AG09309 (cell line): ENCODE results near the gene NANS.
"Not testable (repeated sequence)": the region's sequence is repeated elsewhere in the genome, so short reads cannot be mapped to it uniquely, and the experiment has no call there.

Source experiments
- DNase-seq: peaks from one replicate; pipeline ENCODE4 v3.0.0-alpha.2; 2010; ENCODE audit warnings: low read depth
- H3K4me3 ChIP-seq: 2 replicates; pipeline ENCODE4 v1.5.1; 2011; ENCODE audit warnings: mild to moderate bottlenecking, low read depth, low read length, moderate library complexity; ENCODE audit not compliant: control insufficient read depth
- TF ChIP-seq, protein P1 (sequence below): IDR thresholded peaks from 2 replicates; pipeline ENCODE4 v1.5.1; 2011; ENCODE audit warnings: mild to moderate bottlenecking, low read depth, low read length, inconsistent platforms; ENCODE audit not compliant: insufficient read depth, control insufficient read depth; ENCODE audit errors: missing control alignments

Gene NANS

DNA sequence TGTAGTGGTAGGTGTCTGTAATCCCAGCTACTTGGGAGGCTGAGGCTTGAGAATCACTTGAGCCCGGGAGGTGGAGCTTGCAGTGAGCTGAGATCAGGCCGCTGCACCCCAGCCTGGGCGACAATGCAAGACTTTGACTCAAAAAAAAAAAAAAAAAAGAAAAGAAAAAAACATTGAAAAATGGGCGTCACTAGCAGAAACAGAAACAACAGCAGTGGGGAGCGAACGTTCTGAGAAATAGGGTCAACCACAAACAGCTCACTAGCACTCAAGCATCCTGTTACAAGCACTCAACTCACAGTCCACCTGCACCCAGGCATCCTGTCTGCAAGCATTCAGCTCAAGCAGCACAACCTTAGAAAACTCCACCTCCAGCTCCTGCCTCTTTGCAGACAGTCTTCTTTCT lies 45.3 kb downstream of the NANS start:
- TF ChIP-seq, protein P1, sequence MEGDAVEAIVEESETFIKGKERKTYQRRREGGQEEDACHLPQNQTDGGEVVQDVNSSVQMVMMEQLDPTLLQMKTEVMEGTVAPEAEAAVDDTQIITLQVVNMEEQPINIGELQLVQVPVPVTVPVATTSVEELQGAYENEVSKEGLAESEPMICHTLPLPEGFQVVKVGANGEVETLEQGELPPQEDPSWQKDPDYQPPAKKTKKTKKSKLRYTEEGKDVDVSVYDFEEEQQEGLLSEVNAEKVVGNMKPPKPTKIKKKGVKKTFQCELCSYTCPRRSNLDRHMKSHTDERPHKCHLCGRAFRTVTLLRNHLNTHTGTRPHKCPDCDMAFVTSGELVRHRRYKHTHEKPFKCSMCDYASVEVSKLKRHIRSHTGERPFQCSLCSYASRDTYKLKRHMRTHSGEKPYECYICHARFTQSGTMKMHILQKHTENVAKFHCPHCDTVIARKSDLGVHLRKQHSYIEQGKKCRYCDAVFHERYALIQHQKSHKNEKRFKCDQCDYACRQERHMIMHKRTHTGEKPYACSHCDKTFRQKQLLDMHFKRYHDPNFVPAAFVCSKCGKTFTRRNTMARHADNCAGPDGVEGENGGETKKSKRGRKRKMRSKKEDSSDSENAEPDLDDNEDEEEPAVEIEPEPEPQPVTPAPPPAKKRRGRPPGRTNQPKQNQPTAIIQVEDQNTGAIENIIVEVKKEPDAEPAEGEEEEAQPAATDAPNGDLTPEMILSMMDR, result no peak
- no peak overlapping the region for H3K4me3 ChIP-seq
- no peak for DNase-seq

DNA sequence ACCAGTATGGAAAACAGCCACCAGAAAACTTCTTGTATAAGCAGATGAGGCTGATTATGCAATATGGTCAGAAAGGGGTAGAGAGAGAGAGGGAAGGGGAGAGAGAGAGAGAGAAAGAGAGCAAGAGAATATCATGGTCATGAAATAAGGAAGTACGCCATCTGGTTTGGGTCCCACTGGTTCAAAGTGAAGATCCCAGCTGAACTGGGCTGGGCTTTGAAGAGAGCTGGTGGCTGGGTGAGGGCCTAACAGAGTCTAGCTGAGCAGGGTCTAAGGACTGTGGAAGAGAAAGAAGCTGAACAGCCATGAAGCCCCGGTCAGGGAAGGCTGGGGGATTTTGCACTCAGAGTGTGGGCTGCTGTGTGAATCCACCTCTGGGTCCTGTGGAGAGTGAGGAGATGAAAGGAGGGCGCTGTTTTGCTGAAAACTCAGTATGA lies 47.9 kb downstream of the NANS start:
- DNase-seq, result no peak
- H3K4me3 ChIP-seq, result no peak overlapping the region
- TF ChIP-seq, protein P1, result no peak

DNA sequence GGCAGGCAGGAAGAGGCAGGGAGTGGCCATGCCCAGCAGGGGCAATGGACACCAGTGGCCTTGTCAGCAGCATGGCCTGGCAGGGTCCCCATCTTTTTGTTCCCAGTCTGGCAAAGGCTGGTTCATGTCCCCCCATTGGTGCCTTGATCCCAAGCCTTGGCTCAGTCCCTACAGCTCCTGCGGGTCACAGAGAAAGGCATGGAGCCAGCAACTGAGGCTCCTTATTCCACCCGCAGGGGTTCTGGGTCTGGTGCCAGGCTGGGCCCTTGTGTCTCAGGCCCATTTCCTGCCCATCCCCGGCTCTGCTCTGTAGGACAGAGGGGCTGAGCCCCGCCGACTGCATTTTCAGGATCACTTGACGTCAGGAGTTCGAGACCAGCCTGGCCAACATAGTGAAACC lies 48.5 kb downstream of the NANS start:
- TF ChIP-seq, protein P1, result no peak
- no peak for DNase-seq
- no peak overlapping the region for H3K4me3 ChIP-seq

DNA sequence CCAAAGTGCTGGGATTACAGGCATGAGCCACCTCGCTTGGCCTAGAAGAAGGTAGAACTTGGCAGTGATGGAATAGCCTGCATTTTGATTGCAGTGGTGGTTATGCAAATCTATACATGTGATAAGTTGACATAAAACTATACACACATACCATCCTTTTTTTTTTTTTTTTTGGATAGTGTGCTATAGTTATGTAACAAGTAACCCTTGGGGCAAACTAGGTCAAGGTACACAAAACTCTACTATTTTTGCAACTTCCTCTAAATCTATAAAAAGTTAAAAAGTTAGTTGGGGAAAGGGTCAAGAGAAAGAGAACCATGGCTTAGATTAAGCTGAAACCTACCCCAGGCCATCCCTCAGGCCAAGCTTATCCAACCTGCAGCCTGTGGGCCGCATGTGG lies 51.4 kb downstream of the NANS start:
- TF ChIP-seq, protein P1, result no peak
- no peak for DNase-seq
- H3K4me3 ChIP-seq, result no peak overlapping the region

DNA sequence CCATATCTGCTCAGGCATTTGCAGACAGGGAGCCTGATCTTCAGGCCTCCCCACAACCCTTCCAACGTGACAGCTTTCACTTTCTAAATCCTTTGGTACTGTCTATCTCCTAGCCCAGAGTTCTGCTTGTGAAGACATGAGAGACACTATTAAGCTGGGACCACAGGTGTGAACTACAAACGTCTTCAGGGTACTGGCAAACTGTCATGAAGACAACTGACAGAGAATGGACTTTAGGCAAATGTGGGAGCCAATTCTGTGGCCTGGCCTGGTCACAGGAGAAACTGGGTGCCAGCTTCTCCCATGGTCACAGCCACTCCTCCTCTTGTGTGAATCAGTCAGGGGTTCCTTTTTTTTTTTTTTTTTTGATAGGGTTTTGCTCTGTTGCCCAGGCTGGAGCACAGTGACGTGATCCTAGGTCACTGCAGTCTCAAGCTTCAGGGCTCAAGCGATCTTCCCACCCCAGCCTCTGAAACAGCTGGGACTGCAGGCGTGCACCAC lies 52.0 kb downstream of the NANS start:
- no peak for DNase-seq
- TF ChIP-seq, protein P1, result no peak
- H3K4me3 ChIP-seq, result no peak overlapping the region

DNA sequence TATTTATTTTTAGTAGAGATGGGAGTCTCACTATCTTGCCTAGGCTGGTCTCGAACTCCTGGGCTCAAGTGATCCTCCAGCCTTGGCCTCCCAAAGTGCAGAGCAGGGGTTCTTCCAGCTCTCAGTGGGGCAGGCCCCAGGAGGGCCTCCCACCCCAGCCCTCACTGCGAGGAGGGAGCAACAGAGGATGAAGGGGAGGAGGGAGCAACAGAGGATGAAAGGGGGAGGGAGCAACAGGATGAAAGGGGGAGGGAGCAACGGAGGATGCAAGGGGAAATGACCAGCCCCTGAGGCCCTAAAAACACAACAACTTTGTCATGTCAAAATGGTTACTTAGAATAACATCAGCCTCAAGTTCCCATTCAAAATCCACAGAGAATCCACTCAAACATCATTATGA lies 52.5 kb downstream of the NANS start:
- H3K4me3 ChIP-seq, result no peak overlapping the region
- no peak for DNase-seq
- TF ChIP-seq, protein P1, result no peak

DNA sequence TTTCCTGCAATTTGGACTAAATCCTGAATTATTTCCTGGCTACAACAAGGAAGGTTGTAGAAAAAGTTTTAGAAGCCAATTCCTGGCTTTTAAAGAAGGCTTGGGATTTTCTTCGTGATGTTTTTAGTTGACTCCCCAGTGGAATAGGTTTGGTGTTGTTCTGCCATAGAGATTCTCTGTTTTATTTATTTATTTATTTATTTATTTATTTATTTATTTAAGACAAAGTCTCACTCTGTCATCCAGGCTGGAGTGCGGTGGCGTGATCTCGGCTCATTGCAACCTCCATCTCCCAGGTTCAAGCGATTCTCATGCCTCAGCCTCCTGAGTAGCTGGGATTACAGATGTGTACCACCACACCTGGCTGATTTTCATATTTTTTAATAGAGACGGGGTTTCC lies 60.6 kb downstream of the NANS start:
- not testable (repeated sequence) for DNase-seq, H3K4me3 ChIP-seq
